Activated CD8-positive, alpha-beta memory T cell treated with anti-CD3 and anti-CD28 coated beads, Interleukin-2, amount 10 ng/mL, durations not matched to agents 7 days and 5 days (primary cell): ENCODE measurements around the gene MTMR3. TPM values are rescaled to one million over a fixed set of nuclear protein-coding genes. Genes with fewer than 3 reads are reported as not detected.

Experiments used
- ATAC-seq: fragments of 150-1000 bp; cut with Tn5 transposase; one replicate; pipeline ENCODE4 v1.10.0; 2021; ENCODE audit warnings: moderate library complexity
- CTCF ChIA-PET: fragments of 350-600 bp; sonication (Branson Sonifier 250); formaldehyde crosslinking; loops from one replicate; lab custom pipeline; 2021; ENCODE audit warnings: antibody characterized with exemption; lab: Charles Lee
- DNase-seq: peaks from one replicate; pipeline ENCODE4 v3.0.0-alpha.2; 2020
- H3K27ac Mint-ChIP-seq: one replicate; pipeline ENCODE4 v1.8.0; 2021; ENCODE audit warnings: mild to moderate bottlenecking, mixed read lengths
- H3K27me3 Mint-ChIP-seq: one replicate; pipeline ENCODE4 v1.8.0; 2021; ENCODE audit warnings: mixed read lengths
- H3K36me3 Mint-ChIP-seq: one replicate; pipeline ENCODE4 v1.8.0; 2021; ENCODE audit warnings: mild to moderate bottlenecking, mixed read lengths
- H3K4me1 Mint-ChIP-seq: one replicate; pipeline ENCODE4 v1.8.0; 2021; ENCODE audit warnings: mixed read lengths
- H3K4me3 Mint-ChIP-seq: one replicate; pipeline ENCODE4 v1.8.0; 2021; ENCODE audit warnings: mild to moderate bottlenecking, moderate library complexity, mixed read lengths
- H3K9me3 Mint-ChIP-seq: one replicate; pipeline ENCODE4 v1.8.0; 2022; ENCODE audit warnings: low read depth, mixed read lengths
- total RNA-seq, 2 experiments: library from RNA; stranded (reverse); gene quantifications; one replicate each; pipeline ENCODE4 v1.2.3, GENCODE V29; 2021

Gene MTMR3
- total RNA-seq, 2 experiments from 2014 or later = 26.1 to 26.4 TPM

- peaks cover 4% of the 10 kb centered on the region for H3K36me3 Mint-ChIP-seq
- peaks cover 6% of the 10 kb centered on the region for H3K9me3 Mint-ChIP-seq
- CTCF ChIA-PET = no interaction called here
- no peaks in the 10 kb centered on the region for H3K27me3 Mint-ChIP-seq
- no peak overlapping the region for H3K27ac Mint-ChIP-seq
- no peak overlapping the region for H3K4me3 Mint-ChIP-seq
- H3K4me1 Mint-ChIP-seq = peaks cover 6% of the 10 kb centered on the region
- DNase-seq = no peak
- no peak for ATAC-seq
These were observed 55.1 kb downstream of the MTMR3 start for GRCh38 chr22:29937940-29938693.

DNA sequence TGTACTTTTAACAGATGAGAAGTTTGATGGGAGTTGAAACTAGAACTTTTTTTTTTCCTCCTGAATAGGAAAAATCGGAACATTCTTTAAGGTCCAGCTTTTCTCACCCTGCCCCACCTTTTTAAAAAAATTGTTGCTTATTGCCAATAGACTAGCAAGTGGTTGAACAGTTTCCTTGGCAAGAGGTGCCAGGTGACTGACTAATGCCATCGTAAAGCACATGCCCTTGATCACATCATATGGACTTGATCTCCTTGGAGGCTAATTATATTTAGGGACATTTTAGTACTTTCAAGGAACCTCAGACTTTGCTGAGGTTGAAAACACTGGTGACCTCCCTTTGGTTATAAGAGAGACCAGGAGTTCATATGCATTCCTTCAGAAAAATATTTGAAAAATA lies 57.6 kb downstream of the MTMR3 start:
- Mint-ChIP-seq H3K9me3 (peaks cover 6% of the 10 kb centered on the region), H3K4me3 (no peak overlapping the region), H3K4me1 (peaks cover 9% of the 10 kb centered on the region), H3K27ac (no peak overlapping the region), H3K27me3 (no peaks in the 10 kb centered on the region), H3K36me3 (peaks cover 4% of the 10 kb centered on the region)
- CTCF ChIA-PET = no interaction called here
- no peak for ATAC-seq
- DNase-seq = no peak

DNA sequence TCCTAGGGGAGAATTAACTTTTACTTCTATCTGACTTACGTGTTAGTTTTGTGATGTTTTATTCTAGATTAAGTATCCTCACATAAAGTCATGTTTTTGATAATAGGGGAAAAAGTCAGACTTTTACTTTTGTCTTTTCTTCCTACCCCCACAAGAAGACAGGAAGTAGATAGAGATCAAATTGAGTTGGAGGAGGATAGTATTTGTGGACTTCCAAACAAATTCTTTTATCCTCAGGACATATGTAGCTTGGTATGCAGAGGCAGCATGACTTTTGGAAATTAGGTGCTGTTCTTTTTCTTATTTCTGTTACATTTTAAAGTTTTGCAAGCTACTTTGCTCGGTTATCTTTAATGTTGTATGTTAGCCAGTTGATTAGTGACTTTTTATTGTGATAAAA lies 61.4 kb downstream of the MTMR3 start:
- Mint-ChIP-seq H3K9me3 (peaks cover 6% of the 10 kb centered on the region), H3K36me3 (peaks cover 4% of the 10 kb centered on the region), H3K27me3 (no peaks in the 10 kb centered on the region), H3K27ac (no peak overlapping the region), H3K4me1 (peaks cover 3% of the 10 kb centered on the region), H3K4me3 (no peak overlapping the region)
- ATAC-seq = no peak
- DNase-seq = no peak
- CTCF ChIA-PET = interaction anchor here (1.3 kb wide), 1 partner anchor 13 kb away, joined by 5 read pairs; no protein-coding TSS in a partner anchor

DNA sequence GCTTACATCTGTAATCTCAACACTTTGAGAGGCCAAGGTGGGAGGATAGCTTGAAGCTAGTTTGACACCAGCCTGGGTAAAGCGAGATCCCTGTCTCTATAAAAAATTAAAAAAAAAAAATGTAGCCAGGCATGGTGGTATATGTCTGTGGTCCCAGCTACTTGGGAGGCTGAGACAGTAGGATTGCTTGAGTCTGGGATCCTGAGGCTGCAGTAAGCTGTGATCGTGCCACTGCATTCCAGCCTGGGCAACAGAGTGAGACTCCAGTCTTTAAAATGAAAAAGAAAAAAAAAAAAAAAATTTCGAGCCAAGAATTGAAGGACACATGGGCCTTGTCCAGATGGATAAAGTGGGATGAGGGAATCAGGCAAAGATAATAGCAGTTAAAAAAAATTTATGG lies 62.5 kb downstream of the MTMR3 start:
- Mint-ChIP-seq H3K4me3 (no peak overlapping the region), H3K36me3 (peaks cover 1% of the 10 kb centered on the region), H3K9me3 (peaks cover 3% of the 10 kb centered on the region), H3K27ac (no peak overlapping the region), H3K27me3 (no peaks in the 10 kb centered on the region), H3K4me1 (peaks cover 3% of the 10 kb centered on the region)
- no peak for ATAC-seq
- CTCF ChIA-PET = no interaction called here
- no peak for DNase-seq

GRCh38 chr22:29946220-29946619 lies 63.2 kb downstream of the MTMR3 start:
- Mint-ChIP-seq H3K27me3 (no peaks in the 10 kb centered on the region), H3K27ac (no peak overlapping the region), H3K4me1 (peaks cover 3% of the 10 kb centered on the region), H3K36me3 (peaks cover 1% of the 10 kb centered on the region), H3K4me3 (no peak overlapping the region), H3K9me3 (peaks cover 3% of the 10 kb centered on the region)
- ATAC-seq (no peak), DNase-seq (no peak)
- CTCF ChIA-PET = interaction anchor here (1.5 kb wide), 1 partner anchor 59 kb away, joined by 5 read pairs; no protein-coding TSS in a partner anchor

DNA sequence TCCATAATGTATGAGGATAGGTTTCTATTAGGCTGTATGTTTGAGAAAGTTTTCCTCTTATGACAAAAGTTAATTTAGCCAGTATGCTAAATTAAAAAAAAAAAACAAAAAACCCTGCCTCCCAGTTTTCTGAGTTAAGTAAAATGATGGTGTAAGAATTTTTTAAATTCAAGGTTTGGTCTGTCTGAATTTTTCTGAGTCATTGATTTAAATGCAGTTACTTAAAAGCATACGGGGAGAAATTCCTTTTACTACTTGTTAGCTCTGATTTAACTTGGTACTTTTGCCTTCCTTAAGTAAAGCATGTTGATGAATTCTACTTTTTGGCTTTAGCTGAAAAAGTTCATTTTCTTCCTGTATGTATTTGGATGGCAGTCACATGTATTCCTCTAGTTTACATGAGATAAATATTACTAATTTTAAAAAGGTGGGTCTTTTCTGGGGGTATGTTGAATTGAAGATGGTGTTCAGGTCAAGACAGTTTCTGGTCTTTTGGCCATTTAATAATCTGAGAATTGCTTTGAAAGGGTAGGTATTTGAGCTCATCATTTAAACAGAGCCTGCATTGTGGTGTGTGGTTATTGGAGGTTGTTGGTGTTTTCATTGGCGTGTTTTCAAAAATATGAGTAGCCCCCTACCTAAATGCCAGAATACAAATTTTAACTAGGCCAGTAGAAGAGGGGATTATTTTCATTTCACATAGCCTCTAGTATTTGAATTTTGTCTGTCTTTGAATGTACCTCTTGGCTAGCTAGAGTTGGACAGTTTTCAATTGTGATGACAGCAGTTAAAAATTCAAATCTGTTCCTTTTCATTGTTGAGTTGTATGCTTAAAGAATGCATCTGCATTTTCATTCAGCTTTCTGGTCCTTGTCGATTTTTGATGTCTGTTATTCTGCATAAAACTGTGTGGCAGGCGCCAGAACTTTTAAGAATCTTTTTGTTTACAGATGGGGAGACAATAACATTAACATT lies 64.7 kb downstream of the MTMR3 start:
- Mint-ChIP-seq H3K9me3 (no peaks in the 10 kb centered on the region), H3K4me1 (peaks cover 8% of the 10 kb centered on the region), H3K36me3 (no peaks in the 10 kb centered on the region), H3K27ac (no peak overlapping the region), H3K4me3 (no peak overlapping the region), H3K27me3 (no peaks in the 10 kb centered on the region)
- CTCF ChIA-PET = interaction anchor here (1.5 kb wide), 1 partner anchor 57 kb away, joined by 5 read pairs; no protein-coding TSS in a partner anchor
- no peak for ATAC-seq
- DNase-seq = no peak

- ATAC-seq (no peak), DNase-seq (no peak)
- CTCF ChIA-PET = no interaction called here
- Mint-ChIP-seq H3K27ac (no peak overlapping the region), H3K9me3 (no peaks in the 10 kb centered on the region), H3K4me3 (no peak overlapping the region), H3K36me3 (no peaks in the 10 kb centered on the region), H3K4me1 (peaks cover 9% of the 10 kb centered on the region), H3K27me3 (no peaks in the 10 kb centered on the region)
These were observed 65.4 kb downstream of the MTMR3 start for GRCh38 chr22:29948385-29948769.

GRCh38 chr22:29949872-29950271 lies 66.9 kb downstream of the MTMR3 start:
- Mint-ChIP-seq H3K4me3 (no peak overlapping the region), H3K36me3 (no peaks in the 10 kb centered on the region), H3K27ac (no peak overlapping the region), H3K9me3 (no peaks in the 10 kb centered on the region), H3K4me1 (peaks cover 6% of the 10 kb centered on the region), H3K27me3 (no peaks in the 10 kb centered on the region)
- ATAC-seq (no peak), DNase-seq (no peak)
- CTCF ChIA-PET = no interaction called here

- Mint-ChIP-seq H3K4me1 (peaks cover 6% of the 10 kb centered on the region), H3K27me3 (no peaks in the 10 kb centered on the region), H3K36me3 (no peaks in the 10 kb centered on the region), H3K4me3 (no peak overlapping the region), H3K9me3 (no peaks in the 10 kb centered on the region), H3K27ac (no peak overlapping the region)
- DNase-seq (no peak), ATAC-seq (no peak)
- CTCF ChIA-PET = no interaction called here
These were observed 68.9 kb downstream of the MTMR3 start for GRCh38 chr22:29951791-29952413.

- CTCF ChIA-PET = no interaction called here
- no peak for DNase-seq
- H3K27me3 Mint-ChIP-seq = no peaks in the 10 kb centered on the region
- no peak for ATAC-seq
- H3K9me3 Mint-ChIP-seq = no peaks in the 10 kb centered on the region
- H3K36me3 Mint-ChIP-seq = peaks cover 2% of the 10 kb centered on the region
- no peak overlapping the region for H3K4me3 Mint-ChIP-seq
- H3K27ac Mint-ChIP-seq = no peak overlapping the region
- peaks cover 6% of the 10 kb centered on the region for H3K4me1 Mint-ChIP-seq
These were observed 71.4 kb downstream of the MTMR3 start for GRCh38 chr22:29954203-29954855.

- DNase-seq (no peak), ATAC-seq (no peak)
- no peaks in the 10 kb centered on the region for H3K27me3 Mint-ChIP-seq
- no peak overlapping the region for H3K4me3 Mint-ChIP-seq
- H3K9me3 Mint-ChIP-seq = no peaks in the 10 kb centered on the region
- CTCF ChIA-PET = no interaction called here
- H3K27ac Mint-ChIP-seq = no peak overlapping the region
- peaks cover 4% of the 10 kb centered on the region for H3K4me1 Mint-ChIP-seq
- peaks cover 2% of the 10 kb centered on the region for H3K36me3 Mint-ChIP-seq
These were observed 73.7 kb downstream of the MTMR3 start for GRCh38 chr22:29956680-29957079.

GRCh38 chr22:29958170-29958569 lies 75.2 kb downstream of the MTMR3 start:
- CTCF ChIA-PET = no interaction called here
- Mint-ChIP-seq H3K27me3 (no peaks in the 10 kb centered on the region), H3K27ac (no peak overlapping the region), H3K4me3 (no peak overlapping the region), H3K9me3 (no peaks in the 10 kb centered on the region), H3K4me1 (no peaks in the 10 kb centered on the region), H3K36me3 (peaks cover 2% of the 10 kb centered on the region)
- no peak for ATAC-seq
- no peak for DNase-seq

DNA sequence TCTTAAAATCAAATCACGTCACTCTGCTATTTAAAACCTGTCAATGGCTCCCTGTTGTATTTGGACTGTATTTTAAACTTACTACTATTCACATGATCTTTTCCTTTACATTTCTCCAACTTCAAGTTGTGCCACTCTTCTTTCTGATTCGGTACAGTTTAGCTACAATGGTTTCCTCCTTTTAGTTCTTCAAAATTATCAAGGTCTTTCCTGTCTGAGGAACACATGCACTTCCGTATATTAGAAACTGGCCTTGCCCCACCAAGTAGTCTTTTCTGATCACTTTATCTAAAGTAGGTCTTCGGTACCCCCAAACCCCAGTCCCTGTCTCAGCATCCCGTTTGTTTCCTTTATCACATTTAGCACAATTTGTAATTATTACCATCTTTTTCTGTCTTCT lies 81.8 kb downstream of the MTMR3 start:
- CTCF ChIA-PET = no interaction called here
- Mint-ChIP-seq H3K27me3 (no peaks in the 10 kb centered on the region), H3K4me1 (no peaks in the 10 kb centered on the region), H3K27ac (no peak overlapping the region), H3K9me3 (no peaks in the 10 kb centered on the region), H3K4me3 (no peak overlapping the region), H3K36me3 (peaks cover 4% of the 10 kb centered on the region)
- ATAC-seq = no peak
- DNase-seq = no peak
